Measurements from ENCODE around the gene KLF15.

- TF ChIP-seq CTCF (IDR thresholded peaks at IDR 0.05) = peak; percentile 31; the same call in 1 of the 2 replicates
- TF ChIP-seq GABPB1 (CRISPR knock-in tag; IDR thresholded peaks at IDR 0.05) = peak; percentile 83; the same call in 1 of the 2 replicates
- TF ChIP-seq ZNF416 (CRISPR knock-in tag; IDR thresholded peaks at IDR 0.05) = no peak
- TF ChIP-seq CREM (CRISPR knock-in tag; IDR thresholded peaks at IDR 0.05) = no peak
- peak; percentile 20; the same call in 1 of the 2 replicates for TF ChIP-seq SP1 (CRISPR knock-in tag; conservative IDR thresholded peaks at IDR 0.05)
- peak; percentile 67; the same call in 1 of the 2 replicates for TF ChIP-seq MAX (CRISPR knock-in tag; IDR thresholded peaks at IDR 0.05)
- TF ChIP-seq USF2 (CRISPR knock-in tag; IDR thresholded peaks at IDR 0.05) = no peak
- no peak for TF ChIP-seq NFYB (CRISPR knock-in tag; conservative IDR thresholded peaks at IDR 0.05; ENCODE audit: low read depth)
- TF ChIP-seq IRF1 (CRISPR knock-in tag; IDR thresholded peaks at IDR 0.05) = no peak
- TF ChIP-seq E2F4 (CRISPR knock-in tag; IDR thresholded peaks at IDR 0.05; ENCODE audit: borderline replicate concordance, low read depth) = no peak
- no peak for TF ChIP-seq KAT7 (CRISPR knock-in tag; IDR thresholded peaks at IDR 0.05; ENCODE audit: borderline replicate concordance)
Observed at GRCh38 chr3:126389112-126389793, 32.0 kb upstream of the KLF15 start.

All from WTC11 (cell line).